ENCODE measurements around the gene USO1. TPM values are rescaled to one million over a fixed set of nuclear protein-coding genes. Genes with fewer than 3 reads are reported as not detected.

The USO1 gene
- polyA plus RNA-seq, 1 experiment = 41.3 TPM

- TF ChIP-seq CTCF (IDR thresholded peaks at IDR 0.05; ENCODE audit: insufficient read depth, low read depth, low read length) = no peak
- H3K36me3 ChIP-seq (ENCODE audit: control insufficient read depth, insufficient read depth, low read length) = peaks cover 1% of the 10 kb centered on the region
- no peak overlapping the region for H3K4me3 ChIP-seq (ENCODE audit: low read depth, low read length)
- no peaks in the 10 kb centered on the region for H3K27me3 ChIP-seq (ENCODE audit: control insufficient read depth, insufficient read depth, low read length)
- ChIA-PET CTCF (interaction anchor here (1.0 to 1.2 kb wide), 3 partner anchors 10 to 79 kb away, joined by 3 to 4 read pairs (median 3); no protein-coding TSS in a partner anchor), POLR2A (no interaction called here)
- DNase-seq (ENCODE audit: low read depth) = peak; percentile 26
Measured at GRCh38 chr4:75769036-75769435, 44.7 kb downstream of the USO1 start.

- Histone ChIP-seq H3K36me3 (ENCODE audit: control insufficient read depth, insufficient read depth, low read length) (peaks cover 12% of the 10 kb centered on the region), H3K4me3 (ENCODE audit: low read depth, low read length) (no peak overlapping the region), H3K27me3 (ENCODE audit: control insufficient read depth, insufficient read depth, low read length) (no peaks in the 10 kb centered on the region)
- DNase-seq (ENCODE audit: low read depth) = no peak
- ChIA-PET POLR2A (no interaction called here), CTCF (no interaction called here)
- TF ChIP-seq CTCF (IDR thresholded peaks at IDR 0.05; ENCODE audit: insufficient read depth, low read depth, low read length) = no peak
Measured at GRCh38 chr4:75771607-75772006, 47.2 kb downstream of the USO1 start.

- ChIA-PET CTCF (no interaction called here), POLR2A (no interaction called here)
- no peak for DNase-seq (ENCODE audit: low read depth)
- no peak for TF ChIP-seq CTCF (IDR thresholded peaks at IDR 0.05; ENCODE audit: insufficient read depth, low read depth, low read length)
- Histone ChIP-seq H3K27me3 (ENCODE audit: control insufficient read depth, insufficient read depth, low read length) (no peaks in the 10 kb centered on the region), H3K4me3 (ENCODE audit: low read depth, low read length) (no peak overlapping the region), H3K36me3 (ENCODE audit: control insufficient read depth, insufficient read depth, low read length) (peaks cover 15% of the 10 kb centered on the region)
Measured at GRCh38 chr4:75777589-75777988, 53.2 kb downstream of the USO1 start.

- DNase-seq (ENCODE audit: low read depth) = no peak
- ChIA-PET POLR2A (no interaction called here), CTCF (interaction anchor here (0.6 kb wide), 1 partner anchor 63 kb away, joined by 3 read pairs; no protein-coding TSS in a partner anchor)
- peaks cover 15% of the 10 kb centered on the region for H3K36me3 ChIP-seq (ENCODE audit: control insufficient read depth, insufficient read depth, low read length)
- TF ChIP-seq CTCF (IDR thresholded peaks at IDR 0.05; ENCODE audit: insufficient read depth, low read depth, low read length) = no peak
- no peak overlapping the region for H3K4me3 ChIP-seq (ENCODE audit: low read depth, low read length)
- H3K27me3 ChIP-seq (ENCODE audit: control insufficient read depth, insufficient read depth, low read length) = no peaks in the 10 kb centered on the region
Measured at GRCh38 chr4:75779105-75779757, 54.9 kb downstream of the USO1 start.

- no peak for DNase-seq (ENCODE audit: low read depth)
- H3K4me3 ChIP-seq (ENCODE audit: low read depth, low read length) = no peak overlapping the region
- H3K27me3 ChIP-seq (ENCODE audit: control insufficient read depth, insufficient read depth, low read length) = no peaks in the 10 kb centered on the region
- POLR2A ChIA-PET = no interaction called here
- TF ChIP-seq CTCF (IDR thresholded peaks at IDR 0.05; ENCODE audit: insufficient read depth, low read depth, low read length) = no peak
- peaks cover 7% of the 10 kb centered on the region for H3K36me3 ChIP-seq (ENCODE audit: control insufficient read depth, insufficient read depth, low read length)
- CTCF ChIA-PET = interaction anchor here (1.3 kb wide), 1 partner anchor 28 kb away, joined by 3 read pairs; no protein-coding TSS in a partner anchor
Measured at GRCh38 chr4:75781305-75781704, 56.9 kb downstream of the USO1 start.

Measured in BJ (cell line).